ENCODE data around the gene NFXL1.

GRCh38 chr4:47849466-47849865 is 64.9 kb downstream of the NFXL1 start:
- TF ChIP-seq, protein P1, sequence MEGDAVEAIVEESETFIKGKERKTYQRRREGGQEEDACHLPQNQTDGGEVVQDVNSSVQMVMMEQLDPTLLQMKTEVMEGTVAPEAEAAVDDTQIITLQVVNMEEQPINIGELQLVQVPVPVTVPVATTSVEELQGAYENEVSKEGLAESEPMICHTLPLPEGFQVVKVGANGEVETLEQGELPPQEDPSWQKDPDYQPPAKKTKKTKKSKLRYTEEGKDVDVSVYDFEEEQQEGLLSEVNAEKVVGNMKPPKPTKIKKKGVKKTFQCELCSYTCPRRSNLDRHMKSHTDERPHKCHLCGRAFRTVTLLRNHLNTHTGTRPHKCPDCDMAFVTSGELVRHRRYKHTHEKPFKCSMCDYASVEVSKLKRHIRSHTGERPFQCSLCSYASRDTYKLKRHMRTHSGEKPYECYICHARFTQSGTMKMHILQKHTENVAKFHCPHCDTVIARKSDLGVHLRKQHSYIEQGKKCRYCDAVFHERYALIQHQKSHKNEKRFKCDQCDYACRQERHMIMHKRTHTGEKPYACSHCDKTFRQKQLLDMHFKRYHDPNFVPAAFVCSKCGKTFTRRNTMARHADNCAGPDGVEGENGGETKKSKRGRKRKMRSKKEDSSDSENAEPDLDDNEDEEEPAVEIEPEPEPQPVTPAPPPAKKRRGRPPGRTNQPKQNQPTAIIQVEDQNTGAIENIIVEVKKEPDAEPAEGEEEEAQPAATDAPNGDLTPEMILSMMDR (IDR thresholded peaks at IDR 0.05) = no peak
- TF ChIP-seq EZH2 (IDR thresholded peaks at IDR 0.05; ENCODE audit: borderline replicate concordance, insufficient read depth, low read depth, low read length, poor library complexity, severe bottlenecking) = no peak
